Prostate gland (tissue), 2 donors: ENCODE measurements around the gene PGGHG.
"Not testable (repeated sequence)": the region's sequence is repeated elsewhere in the genome, so short reads cannot be mapped to it uniquely, and the experiment has no call there.

Experiments used
- CTCF ChIP-seq, 4 experiments: fragments of 200-600 bp in 2 of 4; fragments of 450-650 bp in 2 of 4; sonication (generic) in 2 of 4; IDR thresholded peaks; 1 replicate in 3 of 4; 2 replicates in 1 of 4; pipeline ENCODE4 v1.5.1; 2016 to 2019; ENCODE audit warnings: antibody characterized with exemption in 4 of 4, mild to moderate bottlenecking in 2 of 4, moderate library complexity in 2 of 4
- POLR2A ChIP-seq: fragments of 450-650 bp; IDR thresholded peaks from one replicate; pipeline ENCODE4 v1.6.1; 2016; ENCODE audit warnings: antibody characterized with exemption, mild to moderate bottlenecking
- POLR2AphosphoS5 ChIP-seq: sonication (generic); formaldehyde crosslinking; IDR thresholded peaks from one replicate; pipeline ENCODE4 v1.6.1; 2017; ENCODE audit warnings: antibody characterized with exemption

GRCh38 chr11:324593-325517, 35.9 kb downstream of the PGGHG start:
- not testable (repeated sequence) for TF ChIP-seq CTCF (IDR thresholded peaks at IDR 0.05); POLR2AphosphoS5; POLR2A
